ENCODE measurements around the gene SHCBP1L. TPM values are rescaled to one million over a fixed set of nuclear protein-coding genes. Genes with fewer than 3 reads are reported as not detected.

Gene SHCBP1L
- total RNA-seq, 2 experiments from 2014 or later = 1.5 TPM; not detected in 1

DNA sequence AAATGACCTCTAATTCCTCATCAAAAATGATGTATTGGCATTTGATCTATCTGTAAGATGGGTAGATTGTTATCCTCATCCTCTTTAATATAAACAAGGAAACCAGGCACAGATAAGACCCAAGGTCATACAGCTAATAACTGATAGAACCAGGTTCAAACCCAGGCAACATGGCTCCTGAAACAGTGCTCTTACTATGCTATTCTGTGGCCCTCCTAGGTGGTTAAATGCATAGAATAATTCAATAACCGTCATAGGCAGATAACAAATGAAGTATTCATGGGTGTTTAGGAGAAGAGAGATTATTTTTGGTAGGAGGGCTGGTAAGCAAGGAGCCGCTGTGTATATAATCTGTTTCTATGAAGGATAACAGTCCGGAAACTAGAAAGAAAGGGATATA is 67.4 kb downstream of the SHCBP1L start:
- no peaks in the 10 kb centered on the region for H3K9me2 ChIP-seq (ENCODE audit: insufficient read depth, low read length)
- no TSS peak for BruUV-seq (replicated peaks)
- H3K4me3 ChIP-seq (ENCODE audit: low read depth, low read length, poor library complexity, severe bottlenecking) = no peak overlapping the region
- no peak overlapping the region for H3K27ac ChIP-seq (ENCODE audit: low read depth, low read length, poor library complexity, severe bottlenecking)
- no peaks in the 10 kb centered on the region for H3K9me3 ChIP-seq (ENCODE audit: low read length)
- H2AFZ ChIP-seq (ENCODE audit: low read length) = no peak overlapping the region
- DNase-seq (ENCODE audit: low spot score) = no peak
- POLR2A ChIA-PET = no interaction called here
- intact Hi-C loops (cut with micrococcal nuclease; ENCODE audit: unreplicated experiment) = loop anchor here (2.0 kb wide), 1 partner anchor 15 kb away; no protein-coding TSS in a partner anchor
- H3K4me1 ChIP-seq (ENCODE audit: insufficient read depth, low read length, poor library complexity, severe bottlenecking) = no peaks in the 10 kb centered on the region
- H3K79me2 ChIP-seq (ENCODE audit: insufficient read depth, low read depth, low read length) = 0 out of 2 replicates have a peak, but pooled peaks cover 3% of the 10 kb centered on the region
- TF ChIP-seq, protein P1, sequence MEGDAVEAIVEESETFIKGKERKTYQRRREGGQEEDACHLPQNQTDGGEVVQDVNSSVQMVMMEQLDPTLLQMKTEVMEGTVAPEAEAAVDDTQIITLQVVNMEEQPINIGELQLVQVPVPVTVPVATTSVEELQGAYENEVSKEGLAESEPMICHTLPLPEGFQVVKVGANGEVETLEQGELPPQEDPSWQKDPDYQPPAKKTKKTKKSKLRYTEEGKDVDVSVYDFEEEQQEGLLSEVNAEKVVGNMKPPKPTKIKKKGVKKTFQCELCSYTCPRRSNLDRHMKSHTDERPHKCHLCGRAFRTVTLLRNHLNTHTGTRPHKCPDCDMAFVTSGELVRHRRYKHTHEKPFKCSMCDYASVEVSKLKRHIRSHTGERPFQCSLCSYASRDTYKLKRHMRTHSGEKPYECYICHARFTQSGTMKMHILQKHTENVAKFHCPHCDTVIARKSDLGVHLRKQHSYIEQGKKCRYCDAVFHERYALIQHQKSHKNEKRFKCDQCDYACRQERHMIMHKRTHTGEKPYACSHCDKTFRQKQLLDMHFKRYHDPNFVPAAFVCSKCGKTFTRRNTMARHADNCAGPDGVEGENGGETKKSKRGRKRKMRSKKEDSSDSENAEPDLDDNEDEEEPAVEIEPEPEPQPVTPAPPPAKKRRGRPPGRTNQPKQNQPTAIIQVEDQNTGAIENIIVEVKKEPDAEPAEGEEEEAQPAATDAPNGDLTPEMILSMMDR (conservative IDR thresholded peaks at IDR 0.05; ENCODE audit: low read length) = no peak
- TF ChIP-seq EZH2phosphoT487 (IDR thresholded peaks at IDR 0.05; ENCODE audit: borderline replicate concordance, low read depth, low read length) = no peak
- 0 out of 2 replicates have a peak, but pooled peaks cover 9% of the 10 kb centered on the region for H4K20me1 ChIP-seq (ENCODE audit: insufficient read depth, low read length)
- H3K4me2 ChIP-seq (ENCODE audit: low read length) = no peak overlapping the region
- peaks cover 100% of the 10 kb centered on the region for H3K36me3 ChIP-seq (ENCODE audit: insufficient read depth, low read length)
- CTCF ChIA-PET (ENCODE audit: unreplicated experiment) = no interaction called here

DNA sequence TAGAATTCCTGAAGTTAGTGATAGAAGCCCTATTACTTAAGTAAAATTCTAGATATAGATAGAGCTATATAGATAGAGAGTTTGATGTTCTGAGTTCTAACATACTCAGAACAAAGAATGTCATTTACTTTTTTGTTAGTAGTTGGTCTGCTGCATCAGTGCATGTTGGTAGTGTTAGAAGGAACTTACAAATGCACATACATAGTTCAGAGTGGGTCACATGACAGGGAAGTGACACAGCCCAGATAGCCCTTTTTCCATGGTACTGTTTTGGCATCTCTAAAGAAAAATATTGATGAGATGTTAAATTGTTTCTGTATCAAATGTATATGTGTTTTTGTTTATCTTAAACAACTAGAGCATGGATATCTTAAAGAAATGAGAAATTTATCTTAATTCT is 68.1 kb downstream of the SHCBP1L start:
- Histone ChIP-seq H3K9me2 (ENCODE audit: insufficient read depth, low read length) (no peaks in the 10 kb centered on the region), H3K4me1 (ENCODE audit: insufficient read depth, low read length, poor library complexity, severe bottlenecking) (no peaks in the 10 kb centered on the region), H3K79me2 (ENCODE audit: insufficient read depth, low read depth, low read length) (0 out of 2 replicates have a peak, but pooled peaks cover 3% of the 10 kb centered on the region), H3K27ac (ENCODE audit: low read depth, low read length, poor library complexity, severe bottlenecking) (no peak overlapping the region), H4K20me1 (ENCODE audit: insufficient read depth, low read length) (0 out of 2 replicates have a peak, but pooled peaks cover 9% of the 10 kb centered on the region), H2AFZ (ENCODE audit: low read length) (no peak overlapping the region), H3K4me3 (ENCODE audit: low read depth, low read length, poor library complexity, severe bottlenecking) (no peak overlapping the region), H3K4me2 (ENCODE audit: low read length) (no peak overlapping the region), H3K36me3 (ENCODE audit: insufficient read depth, low read length) (peaks cover 100% of the 10 kb centered on the region), H3K9me3 (ENCODE audit: low read length) (no peaks in the 10 kb centered on the region)
- ChIA-PET POLR2A (interaction anchor here (0.7 to 1.6 kb wide), 3 partner anchors 13 to 287 kb away, joined by 3 to 5 read pairs (median 3); no protein-coding TSS in a partner anchor), CTCF (ENCODE audit: unreplicated experiment) (no interaction called here)
- no peak for TF ChIP-seq EZH2phosphoT487 (IDR thresholded peaks at IDR 0.05; ENCODE audit: borderline replicate concordance, low read depth, low read length)
- TF ChIP-seq, protein P1 (conservative IDR thresholded peaks at IDR 0.05; ENCODE audit: low read length) = no peak
- no TSS peak for BruUV-seq (replicated peaks)
- intact Hi-C loops (cut with micrococcal nuclease; ENCODE audit: unreplicated experiment) = loop anchor here (2.0 to 5.0 kb wide), 2 partner anchors 14 to 38 kb away; no protein-coding TSS in a partner anchor
- DNase-seq (ENCODE audit: low spot score) = no peak

DNA sequence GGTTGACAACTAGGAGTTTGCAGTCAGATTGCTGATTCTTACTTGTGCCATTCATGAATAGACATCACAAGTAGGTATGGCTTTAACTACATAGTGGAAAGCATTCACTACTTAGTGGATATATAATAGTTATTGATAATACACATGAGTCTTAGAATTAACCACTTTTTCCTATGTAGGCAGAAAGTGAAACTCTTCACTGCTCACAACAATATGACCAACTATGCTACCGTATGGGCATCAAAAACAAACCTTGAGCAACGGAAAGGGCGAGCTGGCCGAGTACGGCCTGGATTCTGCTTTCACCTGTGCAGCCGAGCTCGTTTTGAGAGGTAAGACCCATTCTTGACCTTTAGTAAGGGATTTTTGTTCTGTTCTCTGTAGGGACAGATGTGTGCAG is 75.1 kb downstream of the SHCBP1L start:
- intact Hi-C loops (cut with micrococcal nuclease; ENCODE audit: unreplicated experiment) = no loop called here
- peaks cover 100% of the 10 kb centered on the region for H3K36me3 ChIP-seq (ENCODE audit: insufficient read depth, low read length)
- 0 out of 2 replicates have a peak, but pooled peaks cover 4% of the 10 kb centered on the region for H4K20me1 ChIP-seq (ENCODE audit: insufficient read depth, low read length)
- H3K4me2 ChIP-seq (ENCODE audit: low read length) = no peak overlapping the region
- TF ChIP-seq, protein P1 (conservative IDR thresholded peaks at IDR 0.05; ENCODE audit: low read length) = no peak
- no peak for TF ChIP-seq EZH2phosphoT487 (IDR thresholded peaks at IDR 0.05; ENCODE audit: borderline replicate concordance, low read depth, low read length)
- H3K27ac ChIP-seq (ENCODE audit: low read depth, low read length, poor library complexity, severe bottlenecking) = no peak overlapping the region
- ChIA-PET CTCF (ENCODE audit: unreplicated experiment) (no interaction called here), POLR2A (no interaction called here)
- no peak overlapping the region for H2AFZ ChIP-seq (ENCODE audit: low read length)
- no peaks in the 10 kb centered on the region for H3K4me1 ChIP-seq (ENCODE audit: insufficient read depth, low read length, poor library complexity, severe bottlenecking)
- H3K4me3 ChIP-seq (ENCODE audit: low read depth, low read length, poor library complexity, severe bottlenecking) = no peak overlapping the region
- no peak for DNase-seq (ENCODE audit: low spot score)
- no peaks in the 10 kb centered on the region for H3K9me3 ChIP-seq (ENCODE audit: low read length)
- no peaks in the 10 kb centered on the region for H3K9me2 ChIP-seq (ENCODE audit: insufficient read depth, low read length)
- peaks cover 8% of the 10 kb centered on the region; the same call in 1 of the 2 replicates for H3K79me2 ChIP-seq (ENCODE audit: insufficient read depth, low read depth, low read length)
- BruUV-seq (replicated peaks) = no TSS peak
